HepG2 (cell line): Measurements from ENCODE around the gene RPS6KB1. TPM values are rescaled to one million over a fixed set of nuclear protein-coding genes. Genes with fewer than 3 reads are reported as not detected.

Experiments used
- BCL6 ChIP-seq: IDR thresholded peaks from 2 replicates; pipeline ENCODE4 v1.6.1; 2016; ENCODE audit warnings: missing genetic modification reagents, missing compliant biosample characterization
- DMAP1 ChIP-seq: IDR thresholded peaks from 2 replicates; pipeline ENCODE4 v1.6.1; 2016
- MIER2 ChIP-seq: IDR thresholded peaks from 2 replicates; pipeline ENCODE4 v1.6.1; 2016; ENCODE audit warnings: missing biosample characterization, missing genetic modification reagents
- NKX3-1 ChIP-seq: sonication (generic); formaldehyde crosslinking; IDR thresholded peaks from 2 replicates; pipeline ENCODE4 v1.5.0; 2020; ENCODE audit warnings: missing genetic modification reagents
- ONECUT2 ChIP-seq: sonication (generic); formaldehyde crosslinking; IDR thresholded peaks from 2 replicates; pipeline ENCODE4 v1.4.0; 2020; ENCODE audit warnings: missing genetic modification reagents
- PCBP2 ChIP-seq: fragments of 200-400 bp; formaldehyde crosslinking; optimal IDR thresholded peaks from 2 replicates; pipeline ENCODE3; 2018; ENCODE audit warnings: low read length, low read depth; ENCODE audit not compliant: poor library complexity, severe bottlenecking
- PHF21A ChIP-seq: sonication (generic); formaldehyde crosslinking; IDR thresholded peaks from 2 replicates; pipeline ENCODE4 v1.5.0; 2020; ENCODE audit warnings: mild to moderate bottlenecking, missing genetic modification reagents
- ZFP62 ChIP-seq: sonication (generic); formaldehyde crosslinking; IDR thresholded peaks from 2 replicates; pipeline ENCODE4 v1.4.0; 2020; ENCODE audit warnings: missing genetic modification reagents
- ZNF281 ChIP-seq: sonication (generic); formaldehyde crosslinking; IDR thresholded peaks from 2 replicates; pipeline ENCODE4 v1.4.0; 2020; ENCODE audit warnings: missing genetic modification reagents, borderline replicate concordance
- ZNF839 ChIP-seq: sonication (generic); formaldehyde crosslinking; IDR thresholded peaks from 2 replicates; pipeline ENCODE4 v1.4.0; 2020; ENCODE audit warnings: missing genetic modification reagents, mild to moderate bottlenecking, borderline replicate concordance
- ZSCAN31 ChIP-seq: sonication (generic); formaldehyde crosslinking; IDR thresholded peaks from 2 replicates; pipeline ENCODE4 v1.5.0; 2020; ENCODE audit warnings: low read depth, mild to moderate bottlenecking, missing genetic modification reagents
- polyA plus RNA-seq, 8 experiments: library from polyadenylated mRNA; depleted of rRNA in 3 of 8; stranded (reverse) in 7 of 8; unstranded in 1 of 8; fragments of >200 nt; fragmentation: Illumina TruSeq in 4 of 8; extraction: Trizol in 4 of 8; gene quantifications; 2 replicates each; pipeline versions ENCODE4 v1.2.1 to v1.2.3, GENCODE V29; 2011 to 2016; ENCODE audit warnings: low read depth in 4 of 8, missing spikeins in 1 of 8, mixed read lengths in 1 of 8; ENCODE audit not compliant: insufficient read depth in 1 of 8
- total RNA-seq, 5 experiments: library from RNA; depleted of rRNA; stranded (reverse); fragments of >200 nt; fragmentation: Illumina TruSeq; extraction: Trizol; gene quantifications; 2 replicates each; pipeline ENCODE4 v1.2.3, GENCODE V29; 2016; ENCODE audit warnings: low read depth in 1 of 5
- TF ChIP-seq, protein P1 (sequence below): sonication (generic); formaldehyde crosslinking; IDR thresholded peaks from one replicate; pipeline ENCODE4 v1.5.1; 2020; ENCODE audit warnings: mild to moderate bottlenecking, missing genetic modification reagents; ENCODE audit errors: not compliant biosample characterization
- TF ChIP-seq, protein P2 (sequence below): sonication (generic); formaldehyde crosslinking; IDR thresholded peaks from 2 replicates; pipeline ENCODE4 v1.4.0; 2020; ENCODE audit warnings: missing genetic modification reagents, borderline replicate concordance

The RPS6KB1 gene
- total and polyA plus RNA-seq, 2 of the 13 experiments (the other 11 are each of a cell fraction or from before 2014, with no cell fraction given), result 16.5 to 42.2 TPM

DNA sequence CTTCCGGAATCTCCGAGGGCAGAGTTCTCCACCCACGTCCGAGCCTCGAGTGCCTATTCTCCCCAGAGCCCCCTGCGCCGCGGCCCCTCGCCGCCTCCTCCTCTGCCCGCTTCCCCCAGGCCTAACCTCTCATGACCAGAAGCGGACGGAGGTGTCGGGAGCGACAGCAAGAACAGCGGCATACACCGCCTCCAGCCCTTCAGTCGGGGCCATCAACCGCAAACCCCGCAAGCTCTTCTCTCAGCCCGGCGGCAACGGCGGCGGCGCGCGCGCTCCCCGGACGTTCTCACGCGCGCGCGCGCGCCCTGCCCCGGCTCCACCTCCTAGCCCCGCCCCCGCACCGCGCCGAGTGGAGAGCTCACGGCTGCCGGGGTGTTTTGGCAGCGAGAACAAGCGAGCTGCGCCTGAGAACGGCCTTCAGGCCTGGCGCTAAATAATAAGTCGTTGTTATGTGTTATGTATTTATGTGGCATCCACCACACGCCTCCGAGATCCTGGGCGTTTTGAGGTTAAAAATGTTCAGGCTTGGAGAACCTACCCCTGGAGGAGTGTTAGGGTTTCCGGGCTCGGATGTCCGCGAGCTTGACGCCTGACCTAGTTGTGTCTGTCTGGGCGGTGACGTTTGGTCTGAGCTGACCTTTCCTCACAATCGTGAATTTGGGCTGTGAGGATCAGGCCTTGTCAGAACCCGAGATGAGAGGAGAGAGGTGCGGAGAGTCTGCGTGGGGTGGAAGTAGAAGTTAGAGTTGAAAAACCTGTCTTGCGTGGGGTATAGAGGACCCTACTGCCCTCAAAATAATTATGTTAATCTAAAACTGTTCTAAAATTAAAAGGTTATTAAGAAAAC, 71.8 kb downstream of the RPS6KB1 start, which contains the start of gene RNFT1 (continued):
- TF ChIP-seq ZFP62 (CRISPR knock-in tag) (no peak), ZNF281 (CRISPR knock-in tag) (no peak; the same call in 1 of the 2 replicates), DMAP1 (CRISPR knock-in tag) (peak; percentile 79; the same call in 1 of the 2 replicates), ZNF839 (CRISPR knock-in tag) (peak; percentile 85; the same call in 1 of the 2 replicates), PHF21A (CRISPR knock-in tag) (no peak), PCBP2 (no peak), ZSCAN31 (CRISPR knock-in tag) (peak; percentile 92), MIER2 (CRISPR knock-in tag) (no peak), BCL6 (CRISPR knock-in tag) (peak; percentile 83), NKX3-1 (no peak), ONECUT2 (CRISPR knock-in tag) (no peak)
- TF ChIP-seq, protein P1, sequence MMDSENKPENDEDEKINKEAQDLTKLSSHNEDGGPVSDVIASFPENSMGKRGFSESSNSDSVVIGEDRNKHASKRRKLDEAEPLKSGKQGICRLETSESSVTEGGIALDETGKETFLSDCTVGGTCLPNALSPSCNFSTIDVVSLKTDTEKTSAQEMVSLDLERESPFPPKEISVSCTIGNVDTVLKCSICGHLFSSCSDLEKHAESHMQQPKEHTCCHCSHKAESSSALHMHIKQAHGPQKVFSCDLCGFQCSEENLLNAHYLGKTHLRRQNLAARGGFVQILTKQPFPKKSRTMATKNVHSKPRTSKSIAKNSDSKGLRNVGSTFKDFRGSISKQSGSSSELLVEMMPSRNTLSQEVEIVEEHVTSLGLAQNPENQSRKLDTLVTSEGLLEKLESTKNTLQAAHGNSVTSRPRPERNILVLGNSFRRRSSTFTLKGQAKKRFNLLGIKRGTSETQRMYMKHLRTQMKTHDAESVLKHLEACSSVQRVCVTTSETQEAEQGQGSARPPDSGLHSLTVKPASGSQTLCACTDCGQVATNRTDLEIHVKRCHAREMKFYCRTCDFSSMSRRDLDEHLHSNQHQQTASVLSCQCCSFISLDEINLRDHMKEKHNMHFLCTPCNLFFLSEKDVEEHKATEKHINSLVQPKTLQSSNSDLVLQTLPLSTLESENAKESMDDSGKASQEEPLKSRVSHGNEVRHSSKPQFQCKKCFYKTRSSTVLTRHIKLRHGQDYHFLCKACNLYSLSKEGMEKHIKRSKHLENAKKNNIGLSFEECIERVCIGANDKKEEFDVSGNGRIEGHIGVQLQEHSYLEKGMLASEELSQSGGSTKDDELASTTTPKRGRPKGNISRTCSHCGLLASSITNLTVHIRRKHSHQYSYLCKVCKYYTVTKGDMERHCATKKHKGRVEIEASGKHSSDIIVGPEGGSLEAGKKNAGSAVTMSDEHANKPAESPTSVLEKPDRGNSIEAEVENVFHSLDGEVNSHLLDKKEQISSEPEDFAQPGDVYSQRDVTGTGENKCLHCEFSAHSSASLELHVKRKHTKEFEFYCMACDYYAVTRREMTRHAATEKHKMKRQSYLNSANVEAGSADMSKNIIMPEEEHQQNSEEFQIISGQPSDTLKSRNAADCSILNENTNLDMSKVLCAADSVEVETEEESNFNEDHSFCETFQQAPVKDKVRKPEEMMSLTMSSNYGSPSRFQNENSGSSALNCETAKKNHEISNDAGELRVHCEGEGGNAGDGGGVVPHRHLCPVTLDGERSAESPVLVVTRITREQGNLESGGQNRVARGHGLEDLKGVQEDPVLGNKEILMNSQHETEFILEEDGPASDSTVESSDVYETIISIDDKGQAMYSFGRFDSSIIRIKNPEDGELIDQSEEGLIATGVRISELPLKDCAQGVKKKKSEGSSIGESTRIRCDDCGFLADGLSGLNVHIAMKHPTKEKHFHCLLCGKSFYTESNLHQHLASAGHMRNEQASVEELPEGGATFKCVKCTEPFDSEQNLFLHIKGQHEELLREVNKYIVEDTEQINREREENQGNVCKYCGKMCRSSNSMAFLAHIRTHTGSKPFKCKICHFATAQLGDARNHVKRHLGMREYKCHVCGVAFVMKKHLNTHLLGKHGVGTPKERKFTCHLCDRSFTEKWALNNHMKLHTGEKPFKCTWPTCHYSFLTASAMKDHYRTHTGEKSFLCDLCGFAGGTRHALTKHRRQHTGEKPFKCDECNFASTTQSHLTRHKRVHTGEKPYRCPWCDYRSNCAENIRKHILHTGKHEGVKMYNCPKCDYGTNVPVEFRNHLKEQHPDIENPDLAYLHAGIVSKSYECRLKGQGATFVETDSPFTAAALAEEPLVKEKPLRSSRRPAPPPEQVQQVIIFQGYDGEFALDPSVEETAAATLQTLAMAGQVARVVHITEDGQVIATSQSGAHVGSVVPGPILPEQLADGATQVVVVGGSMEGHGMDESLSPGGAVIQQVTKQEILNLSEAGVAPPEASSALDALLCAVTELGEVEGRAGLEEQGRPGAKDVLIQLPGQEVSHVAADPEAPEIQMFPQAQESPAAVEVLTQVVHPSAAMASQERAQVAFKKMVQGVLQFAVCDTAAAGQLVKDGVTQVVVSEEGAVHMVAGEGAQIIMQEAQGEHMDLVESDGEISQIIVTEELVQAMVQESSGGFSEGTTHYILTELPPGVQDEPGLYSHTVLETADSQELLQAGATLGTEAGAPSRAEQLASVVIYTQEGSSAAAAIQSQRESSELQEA (CRISPR knock-in tag), result peak; percentile 12
- TF ChIP-seq, protein P2, sequence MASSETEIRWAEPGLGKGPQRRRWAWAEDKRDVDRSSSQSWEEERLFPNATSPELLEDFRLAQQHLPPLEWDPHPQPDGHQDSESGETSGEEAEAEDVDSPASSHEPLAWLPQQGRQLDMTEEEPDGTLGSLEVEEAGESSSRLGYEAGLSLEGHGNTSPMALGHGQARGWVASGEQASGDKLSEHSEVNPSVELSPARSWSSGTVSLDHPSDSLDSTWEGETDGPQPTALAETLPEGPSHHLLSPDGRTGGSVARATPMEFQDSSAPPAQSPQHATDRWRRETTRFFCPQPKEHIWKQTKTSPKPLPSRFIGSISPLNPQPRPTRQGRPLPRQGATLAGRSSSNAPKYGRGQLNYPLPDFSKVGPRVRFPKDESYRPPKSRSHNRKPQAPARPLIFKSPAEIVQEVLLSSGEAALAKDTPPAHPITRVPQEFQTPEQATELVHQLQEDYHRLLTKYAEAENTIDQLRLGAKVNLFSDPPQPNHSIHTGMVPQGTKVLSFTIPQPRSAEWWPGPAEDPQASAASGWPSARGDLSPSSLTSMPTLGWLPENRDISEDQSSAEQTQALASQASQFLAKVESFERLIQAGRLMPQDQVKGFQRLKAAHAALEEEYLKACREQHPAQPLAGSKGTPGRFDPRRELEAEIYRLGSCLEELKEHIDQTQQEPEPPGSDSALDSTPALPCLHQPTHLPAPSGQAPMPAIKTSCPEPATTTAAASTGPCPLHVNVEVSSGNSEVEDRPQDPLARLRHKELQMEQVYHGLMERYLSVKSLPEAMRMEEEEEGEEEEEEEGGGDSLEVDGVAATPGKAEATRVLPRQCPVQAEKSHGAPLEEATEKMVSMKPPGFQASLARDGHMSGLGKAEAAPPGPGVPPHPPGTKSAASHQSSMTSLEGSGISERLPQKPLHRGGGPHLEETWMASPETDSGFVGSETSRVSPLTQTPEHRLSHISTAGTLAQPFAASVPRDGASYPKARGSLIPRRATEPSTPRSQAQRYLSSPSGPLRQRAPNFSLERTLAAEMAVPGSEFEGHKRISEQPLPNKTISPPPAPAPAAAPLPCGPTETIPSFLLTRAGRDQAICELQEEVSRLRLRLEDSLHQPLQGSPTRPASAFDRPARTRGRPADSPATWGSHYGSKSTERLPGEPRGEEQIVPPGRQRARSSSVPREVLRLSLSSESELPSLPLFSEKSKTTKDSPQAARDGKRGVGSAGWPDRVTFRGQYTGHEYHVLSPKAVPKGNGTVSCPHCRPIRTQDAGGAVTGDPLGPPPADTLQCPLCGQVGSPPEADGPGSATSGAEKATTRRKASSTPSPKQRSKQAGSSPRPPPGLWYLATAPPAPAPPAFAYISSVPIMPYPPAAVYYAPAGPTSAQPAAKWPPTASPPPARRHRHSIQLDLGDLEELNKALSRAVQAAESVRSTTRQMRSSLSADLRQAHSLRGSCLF (CRISPR knock-in tag), result no peak
